HCT116 (cell line): ENCODE results near the gene ARHGAP40.
A peak's percentile ranks its signal among the peaks of the same experiment; 100 is the strongest.

Source experiments
- CEBPB ChIP-seq: IDR thresholded peaks from 2 replicates; pipeline ENCODE4 v1.6.1; 2012; ENCODE audit warnings: low read depth
- CTCF ChIP-seq, 3 experiments: fragments of 200-600 bp in 1 of 3; sonication (generic) in 1 of 3; IDR thresholded peaks in 2 of 3; conservative IDR thresholded peaks in 1 of 3; 2 replicates each; pipeline ENCODE4 v1.5.1; 2012 to 2017; ENCODE audit warnings: low read depth in 2 of 3, low read length in 2 of 3, antibody characterized with exemption in 1 of 3, borderline replicate concordance in 1 of 3, control low read depth in 1 of 3, mild to moderate bottlenecking in 1 of 3, mixed read lengths in 1 of 3, mixed run types in 1 of 3, moderate library complexity in 1 of 3; ENCODE audit not compliant: insufficient read depth in 1 of 3
- EZH2 ChIP-seq: fragments of 200-600 bp; sonication (generic); IDR thresholded peaks from 2 replicates; pipeline ENCODE4 v1.6.1; 2017; ENCODE audit warnings: antibody characterized with exemption, mixed run types
- FOSL1 ChIP-seq: IDR thresholded peaks from 2 replicates; pipeline ENCODE4 v1.6.1; 2012; ENCODE audit warnings: low read depth
- JUND ChIP-seq: IDR thresholded peaks from 2 replicates; pipeline ENCODE4 v1.6.1; 2012
- MAX ChIP-seq: IDR thresholded peaks from 2 replicates; pipeline ENCODE4 v1.6.1; 2012
- POLR2A ChIP-seq: IDR thresholded peaks from 2 replicates; pipeline ENCODE4 v1.7.0; 2011; ENCODE audit warnings: borderline replicate concordance; ENCODE audit not compliant: insufficient read depth, insufficient read length; ENCODE audit errors: extremely low read depth
- POLR2AphosphoS5 ChIP-seq: IDR thresholded peaks from 2 replicates; pipeline ENCODE4 v1.6.1; 2011; ENCODE audit warnings: mild to moderate bottlenecking, low read depth, low read length, moderate library complexity
- SIN3A ChIP-seq: IDR thresholded peaks from 2 replicates; pipeline ENCODE4 v1.6.1; 2012; ENCODE audit warnings: low read depth
- SP1 ChIP-seq: IDR thresholded peaks from 2 replicates; pipeline ENCODE4 v1.6.1; 2012; ENCODE audit warnings: low read depth
- TCF7L2 ChIP-seq: IDR thresholded peaks from 2 replicates; pipeline ENCODE4 v1.7.0; 2011; ENCODE audit warnings: borderline replicate concordance, inconsistent platforms; ENCODE audit not compliant: insufficient read depth, insufficient read length; ENCODE audit errors: extremely low read depth
- ZBTB33 ChIP-seq: IDR thresholded peaks from 2 replicates; pipeline ENCODE4 v1.6.1; 2011; ENCODE audit warnings: mild to moderate bottlenecking, low read length, moderate library complexity; ENCODE audit not compliant: insufficient replicate concordance; ENCODE audit errors: extremely low read depth
- ZNF274 ChIP-seq: fragments of 200-500 bp; sonication (Bioruptor generic); IDR thresholded peaks from 2 replicates; pipeline ENCODE4 v1.6.1; 2014; ENCODE audit warnings: mild to moderate bottlenecking, low read depth, low read length, inconsistent platforms

GRCh38 chr20:38633577-38634093, 32.0 kb downstream of the ARHGAP40 start:
- TF ChIP-seq CTCF (IDR thresholded peaks at IDR 0.05 in 2 of 3, conservative IDR thresholded peaks at IDR 0.05 in 1 of 3; ENCODE audit: borderline replicate concordance in 1 of 3, insufficient read depth in 1 of 3, low read depth in 2 of 3, low read length in 2 of 3) (peak; percentile 51 to 94 (median 88); a peak in 5 of 6 replicates), JUND (no peak), SP1 (no peak; the same call in 1 of the 2 replicates), POLR2A (no peak), POLR2AphosphoS5 (peak; percentile 21; the same call in 1 of the 2 replicates), CEBPB (no peak), TCF7L2 (no peak), ZNF274 (no peak), EZH2 (no peak), SIN3A (no peak), FOSL1 (no peak), MAX (no peak; the same call in 1 of the 2 replicates), ZBTB33 (no peak)
